Measurements from ENCODE around the gene NRDE2. TPM values are rescaled to one million over a fixed set of nuclear protein-coding genes. Genes with fewer than 3 reads are reported as not detected.
A peak's percentile ranks its signal among the peaks of the same experiment; 100 is the strongest.
"Not testable (repeated sequence)": the region's sequence is repeated elsewhere in the genome, so short reads cannot be mapped to it uniquely, and the experiment has no call there.

Gene NRDE2
- total RNA-seq, 6 experiments from 2014 or later: 7.9 to 16.3 (median 13.8) TPM

DNA sequence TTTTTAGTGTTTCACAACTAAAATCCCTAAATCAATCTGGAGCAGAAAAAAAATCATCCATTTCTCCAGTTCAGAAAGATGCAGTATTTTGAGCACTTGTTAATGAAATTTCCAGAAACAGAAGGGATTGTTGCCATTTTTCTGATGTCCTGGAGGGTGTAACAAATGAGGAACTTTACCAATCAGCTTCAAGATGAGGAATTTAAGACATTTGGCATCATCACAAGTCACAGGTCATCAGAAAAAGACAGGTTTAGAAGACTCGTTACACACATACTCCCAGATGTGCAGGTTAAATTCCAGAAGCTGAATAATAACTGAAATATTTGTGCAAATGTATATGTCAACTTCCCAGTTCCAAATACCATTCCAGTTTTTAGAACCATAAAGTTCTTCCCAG, 75.9 kb downstream of the NRDE2 start:
- 73% methylated on average over 1 of the region's 1 CpG for WGBS (ENCODE audit: insufficient coverage, low coverage, low lambda C conversion rate, missing lambda C conversion rate)
- DNase-seq: no peak
- TF ChIP-seq POLR2A (IDR thresholded peaks at IDR 0.05): no peak
- TF ChIP-seq, protein P1, sequence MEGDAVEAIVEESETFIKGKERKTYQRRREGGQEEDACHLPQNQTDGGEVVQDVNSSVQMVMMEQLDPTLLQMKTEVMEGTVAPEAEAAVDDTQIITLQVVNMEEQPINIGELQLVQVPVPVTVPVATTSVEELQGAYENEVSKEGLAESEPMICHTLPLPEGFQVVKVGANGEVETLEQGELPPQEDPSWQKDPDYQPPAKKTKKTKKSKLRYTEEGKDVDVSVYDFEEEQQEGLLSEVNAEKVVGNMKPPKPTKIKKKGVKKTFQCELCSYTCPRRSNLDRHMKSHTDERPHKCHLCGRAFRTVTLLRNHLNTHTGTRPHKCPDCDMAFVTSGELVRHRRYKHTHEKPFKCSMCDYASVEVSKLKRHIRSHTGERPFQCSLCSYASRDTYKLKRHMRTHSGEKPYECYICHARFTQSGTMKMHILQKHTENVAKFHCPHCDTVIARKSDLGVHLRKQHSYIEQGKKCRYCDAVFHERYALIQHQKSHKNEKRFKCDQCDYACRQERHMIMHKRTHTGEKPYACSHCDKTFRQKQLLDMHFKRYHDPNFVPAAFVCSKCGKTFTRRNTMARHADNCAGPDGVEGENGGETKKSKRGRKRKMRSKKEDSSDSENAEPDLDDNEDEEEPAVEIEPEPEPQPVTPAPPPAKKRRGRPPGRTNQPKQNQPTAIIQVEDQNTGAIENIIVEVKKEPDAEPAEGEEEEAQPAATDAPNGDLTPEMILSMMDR (IDR thresholded peaks at IDR 0.05): no peak
- no peak for ATAC-seq
- intact Hi-C loops (cut with DNase I): no loop called here
- Histone ChIP-seq H3K27me3 (no peaks in the 10 kb centered on the region), H3K9me3 (no peaks in the 10 kb centered on the region), H3K4me3 (peak overlapping the region; percentile 97 to 100 (median 100)), H3K4me1 (peaks cover 0 to 11% (median 3%) of the 10 kb centered on the region in 4 donors), H3K27ac (peak overlapping the region in 2 of 3 donors; percentile 78 to 81), H3K36me3 (peaks cover 0 to 18% (median 7%) of the 10 kb centered on the region in 4 donors)

DNA sequence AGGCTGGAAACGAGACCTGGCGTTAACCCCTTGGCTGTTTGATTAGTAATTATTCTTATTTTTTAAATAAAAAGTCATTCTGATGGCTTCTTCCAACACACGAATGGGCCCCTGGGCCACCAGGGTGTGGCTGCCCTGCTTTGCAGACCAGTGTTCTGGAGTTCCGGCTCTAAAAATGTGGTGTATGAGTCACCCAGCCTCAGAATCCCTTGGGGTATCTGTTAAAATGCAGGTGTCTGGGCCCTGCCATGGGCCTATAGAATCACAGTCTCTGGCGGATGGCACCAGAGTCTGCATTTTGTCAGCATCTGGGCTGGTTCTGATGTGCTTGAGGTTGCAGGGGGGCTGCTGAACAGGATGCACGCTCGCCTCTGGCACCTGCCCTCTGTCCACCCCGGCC, 77.9 kb downstream of the NRDE2 start:
- WGBS (ENCODE audit: insufficient coverage, low coverage, low lambda C conversion rate, missing lambda C conversion rate): 68% methylated on average over 4 of the region's 8 CpGs
- TF ChIP-seq, protein P1 (IDR thresholded peaks at IDR 0.05): no peak
- no peak for TF ChIP-seq POLR2A (IDR thresholded peaks at IDR 0.05)
- ATAC-seq (no peak), DNase-seq (no peak)
- H3K9me3 ChIP-seq: no peaks in the 10 kb centered on the region
- H3K4me1 ChIP-seq: peaks cover 0 to 11% (median 3%) of the 10 kb centered on the region in 4 donors
- H3K36me3 ChIP-seq: peaks cover 0 to under 1% (median 0%) of the 10 kb centered on the region in 4 donors
- H3K27me3 ChIP-seq: no peaks in the 10 kb centered on the region
- no peak overlapping the region for H3K4me3 ChIP-seq
- intact Hi-C loops (cut with DNase I): no loop called here
- H3K27ac ChIP-seq: no peak overlapping the region

DNA sequence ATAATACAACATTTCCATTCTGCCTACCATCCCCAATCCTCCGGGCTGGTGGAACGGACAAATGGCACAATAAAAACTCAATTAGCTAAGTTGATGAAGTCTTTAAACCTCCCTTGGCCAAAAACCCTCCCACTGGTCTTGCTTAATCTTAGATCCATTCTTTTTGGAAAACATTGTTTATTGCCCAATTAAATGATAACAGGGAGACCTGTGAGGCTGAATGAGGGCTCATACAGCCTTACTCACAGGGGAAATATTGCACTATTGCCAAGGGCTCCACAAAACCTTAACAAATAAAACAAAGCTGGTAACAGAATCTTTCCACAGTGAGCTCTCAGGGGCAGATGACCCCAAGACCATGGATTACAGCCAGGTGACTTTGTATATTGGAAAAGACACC, 83.1 kb downstream of the NRDE2 start:
- Histone ChIP-seq H3K27ac (no peak overlapping the region), H3K36me3 (no peaks in the 10 kb centered on the region), H3K4me1 (no peaks in the 10 kb centered on the region), H3K27me3 (no peaks in the 10 kb centered on the region), H3K9me3 (no peaks in the 10 kb centered on the region), H3K4me3 (no peak overlapping the region)
- 92% methylated on average over 2 of the region's 2 CpGs for WGBS (ENCODE audit: insufficient coverage, low coverage, low lambda C conversion rate, missing lambda C conversion rate)
- intact Hi-C loops (cut with DNase I): no loop called here
- no peak for TF ChIP-seq POLR2A (IDR thresholded peaks at IDR 0.05)
- TF ChIP-seq, protein P1 (IDR thresholded peaks at IDR 0.05): no peak
- ATAC-seq: no peak
- no peak for DNase-seq

DNA sequence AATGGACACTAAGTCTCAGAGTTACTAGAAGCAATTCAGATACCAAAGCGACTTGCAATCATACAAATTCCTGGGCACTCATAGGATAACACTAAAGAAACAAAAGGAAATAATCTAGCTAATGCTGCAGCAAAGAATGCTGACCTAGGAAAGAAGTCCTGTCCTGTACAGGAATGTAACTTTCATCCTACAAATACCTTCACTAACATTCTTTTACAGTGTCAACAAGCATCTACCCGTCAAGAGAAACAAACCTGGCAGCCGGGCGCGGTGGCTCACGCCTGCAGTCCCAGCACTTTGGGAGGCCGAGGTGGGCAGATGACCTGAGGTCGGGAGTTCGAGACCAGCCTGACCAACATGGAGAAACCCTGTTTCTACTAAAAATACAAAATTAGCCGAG, 84.3 kb downstream of the NRDE2 start:
- H3K27me3 ChIP-seq; H3K9me3 ChIP-seq; intact Hi-C loops (cut with DNase I); H3K4me1 ChIP-seq; H3K4me3 ChIP-seq; H3K36me3 ChIP-seq; H3K27ac ChIP-seq; DNase-seq; ATAC-seq: not testable (repeated sequence)
- 75% methylated on average over 9 of the region's 10 CpGs for WGBS (ENCODE audit: insufficient coverage, low coverage, low lambda C conversion rate, missing lambda C conversion rate)

DNA sequence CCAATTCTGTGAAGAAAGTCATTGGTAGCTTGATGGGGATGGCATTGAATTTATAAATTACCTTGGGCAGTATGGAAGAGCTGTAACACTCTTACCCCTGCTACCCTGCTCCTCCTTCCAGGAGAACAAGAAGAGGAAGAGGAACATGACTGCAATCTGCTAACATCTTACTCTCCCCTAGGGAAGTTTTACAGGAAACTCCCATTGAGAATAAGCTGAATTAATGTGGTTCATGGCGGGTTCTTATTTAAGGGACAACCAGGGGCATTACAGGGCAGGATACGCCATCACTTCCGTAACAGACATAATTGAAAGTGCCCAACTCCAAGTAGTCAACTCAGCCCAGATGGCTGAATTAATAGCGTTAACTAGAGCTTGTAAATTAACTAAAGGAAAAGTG, 84.8 kb downstream of the NRDE2 start:
- intact Hi-C loops (cut with DNase I): no loop called here
- Histone ChIP-seq H3K27me3 (no peaks in the 10 kb centered on the region), H3K4me3 (no peak overlapping the region), H3K27ac (no peak overlapping the region), H3K4me1 (no peaks in the 10 kb centered on the region), H3K9me3 (no peaks in the 10 kb centered on the region), H3K36me3 (no peaks in the 10 kb centered on the region)
- DNase-seq: no peak
- TF ChIP-seq POLR2A (IDR thresholded peaks at IDR 0.05): no peak
- TF ChIP-seq, protein P1 (IDR thresholded peaks at IDR 0.05): no peak
- WGBS (ENCODE audit: insufficient coverage, low coverage, low lambda C conversion rate, missing lambda C conversion rate): 70% methylated on average over 4 of the region's 4 CpGs
- ATAC-seq: no peak
